H9 (cell line): ENCODE measurements around the gene PIK3C2B. TPM values are rescaled to one million over a fixed set of nuclear protein-coding genes. Genes with fewer than 3 reads are reported as not detected.

ENCODE experiments used
- DNase-seq: peaks from one replicate; pipeline ENCODE4 v3.0.0-alpha.2; 2017
- H2AFZ ChIP-seq: one replicate; pipeline ENCODE4 v1.6.1; 2013; ENCODE audit warnings: mild to moderate bottlenecking, low read length, control low read depth, moderate library complexity
- H2AK5ac ChIP-seq: 2 replicates; pipeline ENCODE4 v1.6.1; 2013; ENCODE audit warnings: low read length, control low read depth, mixed read lengths; ENCODE audit not compliant: insufficient read length
- H2BK120ac ChIP-seq: one replicate; pipeline ENCODE4 v1.6.1; 2013; ENCODE audit warnings: low read depth, mild to moderate bottlenecking, low read length, control low read depth, inconsistent platforms; ENCODE audit not compliant: poor library complexity, severe bottlenecking
- H2BK12ac ChIP-seq: 2 replicates; pipeline ENCODE4 v1.6.1; 2013; ENCODE audit warnings: low read length, control low read depth, mixed read lengths, low read depth; ENCODE audit not compliant: insufficient read length
- H2BK15ac ChIP-seq: 2 replicates; pipeline ENCODE4 v1.6.1; 2013; ENCODE audit warnings: low read depth, low read length, control low read depth
- H2BK20ac ChIP-seq: one replicate; pipeline ENCODE4 v1.6.1; 2013; ENCODE audit warnings: low read depth, mild to moderate bottlenecking, low read length, control low read depth, inconsistent platforms; ENCODE audit not compliant: poor library complexity, severe bottlenecking
- H2BK5ac ChIP-seq: 2 replicates; pipeline ENCODE4 v1.6.1; 2013; ENCODE audit warnings: low read length, control low read depth, mixed read lengths; ENCODE audit not compliant: insufficient read length
- H3K14ac ChIP-seq: 2 replicates; pipeline ENCODE4 v1.6.1; 2013; ENCODE audit warnings: low read length, control low read depth; ENCODE audit not compliant: insufficient read depth
- H3K18ac ChIP-seq: 2 replicates; pipeline ENCODE4 v1.6.1; 2013; ENCODE audit warnings: low read depth, mild to moderate bottlenecking, mixed read lengths, low read length, control low read depth; ENCODE audit not compliant: insufficient read length
- H3K23ac ChIP-seq: 2 replicates; pipeline ENCODE4 v1.6.1; 2013; ENCODE audit warnings: low read length, control low read depth, mixed read lengths, low read depth; ENCODE audit not compliant: insufficient read length
- H3K23me2 ChIP-seq: 2 replicates; pipeline ENCODE4 v1.6.1; 2013; ENCODE audit warnings: low read depth, mild to moderate bottlenecking, mixed read lengths, low read length, control low read depth; ENCODE audit not compliant: insufficient read length, poor library complexity, severe bottlenecking
- H3K27ac ChIP-seq: 2 replicates; pipeline ENCODE4 v1.5.1; 2013; ENCODE audit warnings: low read length, control low read depth, mixed read lengths, low read depth; ENCODE audit not compliant: insufficient read length
- H3K27me3 ChIP-seq: 2 replicates; pipeline ENCODE4 v1.6.1; 2013; ENCODE audit warnings: low read length, control low read depth, inconsistent platforms; ENCODE audit not compliant: insufficient read depth
- H3K4ac ChIP-seq: 2 replicates; pipeline ENCODE4 v1.6.1; 2013; ENCODE audit warnings: low read depth, mild to moderate bottlenecking, control low read depth, inconsistent platforms, low read length, moderate library complexity
- H3K4me1 ChIP-seq: 2 replicates; pipeline ENCODE4 v1.6.1; 2013; ENCODE audit warnings: low read length, control low read depth, inconsistent platforms; ENCODE audit not compliant: insufficient read depth
- H3K4me2 ChIP-seq: 2 replicates; pipeline ENCODE4 v1.6.1; 2013; ENCODE audit warnings: low read length, control low read depth, mixed read lengths; ENCODE audit not compliant: insufficient read length, insufficient read depth
- H3K56ac ChIP-seq: 2 replicates; pipeline ENCODE4 v1.6.1; 2013; ENCODE audit warnings: low read depth, mild to moderate bottlenecking, mixed read lengths, low read length, control low read depth; ENCODE audit not compliant: insufficient read length
- H3K79me1 ChIP-seq: 2 replicates; pipeline ENCODE4 v1.6.1; 2013; ENCODE audit warnings: low read depth, mild to moderate bottlenecking, moderate library complexity, low read length, control low read depth, inconsistent platforms; ENCODE audit not compliant: insufficient read depth, poor library complexity, severe bottlenecking
- H3K79me2 ChIP-seq: 2 replicates; pipeline ENCODE4 v1.6.1; 2013; ENCODE audit warnings: low read length, control low read depth, inconsistent platforms; ENCODE audit not compliant: insufficient read depth
- H3K9ac ChIP-seq: 2 replicates; pipeline ENCODE4 v1.6.1; 2013; ENCODE audit warnings: low read length, control low read depth, mixed read lengths; ENCODE audit not compliant: insufficient read length; ENCODE audit errors: extremely low read depth
- H3K9me3 ChIP-seq: one replicate; pipeline ENCODE4 v1.6.1; 2013; ENCODE audit warnings: low read depth, low read length, inconsistent platforms; ENCODE audit not compliant: control insufficient read depth
- H3T11ph ChIP-seq: one replicate; pipeline ENCODE4 v1.6.1; 2013; ENCODE audit warnings: mild to moderate bottlenecking, low read length, control low read depth, inconsistent platforms
- H4K20me1 ChIP-seq: one replicate; pipeline ENCODE4 v1.6.1; 2013; ENCODE audit not compliant: control insufficient read depth, insufficient read length, insufficient read depth
- H4K5ac ChIP-seq: 2 replicates; pipeline ENCODE4 v1.6.1; 2013; ENCODE audit warnings: low read depth, mild to moderate bottlenecking, mixed read lengths, low read length, control low read depth; ENCODE audit not compliant: insufficient read length
- H4K8ac ChIP-seq: replicated peaks from 2 replicates; pipeline ENCODE4 v1.6.1; 2013; ENCODE audit warnings: low read length, control low read depth, mixed read lengths, low read depth; ENCODE audit not compliant: insufficient read length
- H4K91ac ChIP-seq: 2 replicates; pipeline ENCODE4 v1.6.1; 2013; ENCODE audit warnings: low read depth, mild to moderate bottlenecking, moderate library complexity, mixed read lengths, low read length, control low read depth; ENCODE audit not compliant: insufficient read length
- H3K27ac Mint-ChIP-seq, 3 experiments: 2 replicates in 2 of 3; 3 replicates in 1 of 3; pipeline ENCODE4 v1.8.0; 2020 to 2021; ENCODE audit warnings: mixed read lengths in 3 of 3, mild to moderate bottlenecking in 1 of 3, moderate library complexity in 1 of 3
- H3K27me3 Mint-ChIP-seq: 2 replicates; pipeline ENCODE4 v1.8.0; 2021; ENCODE audit warnings: low read depth, mild to moderate bottlenecking, moderate library complexity, mixed read lengths
- H3K36me3 Mint-ChIP-seq, 3 experiments: 2 replicates in 2 of 3; 3 replicates in 1 of 3; pipeline ENCODE4 v1.8.0; 2020 to 2021; ENCODE audit warnings: low read depth in 3 of 3, mixed read lengths in 3 of 3; ENCODE audit not compliant: insufficient read depth in 1 of 3
- H3K4me1 Mint-ChIP-seq, 2 experiments: 2 replicates each; pipeline ENCODE4 v1.8.0; 2020; ENCODE audit warnings: mixed read lengths in 2 of 2
- H3K4me3 Mint-ChIP-seq, 2 experiments: 2 replicates in 1 of 2; 3 replicates in 1 of 2; pipeline ENCODE4 v1.8.0; 2020 to 2021; ENCODE audit warnings: mild to moderate bottlenecking in 2 of 2, mixed read lengths in 2 of 2, moderate library complexity in 1 of 2
- H3K9me3 Mint-ChIP-seq, 2 experiments: 2 replicates in 1 of 2; 3 replicates in 1 of 2; pipeline ENCODE4 v1.8.0; 2020; ENCODE audit warnings: mild to moderate bottlenecking in 2 of 2, mixed read lengths in 2 of 2, moderate library complexity in 1 of 2
- CTCF ChIP-seq: fragments of 200-600 bp; sonication (generic); conservative IDR thresholded peaks from 3 replicates; pipeline ENCODE4 v1.8.0; 2021; ENCODE audit warnings: antibody characterized with exemption, mild to moderate bottlenecking
- WGBS: extraction: QIAGEN DNeasy Blood & Tissue Kit; methylation state at CpG from one replicate; pipeline ENCODE4 v1.1.7; 2013; ENCODE audit warnings: missing lambda C conversion rate, low lambda C conversion rate, mixed read lengths; ENCODE audit not compliant: insufficient read length; ENCODE audit errors: extremely low coverage; 5-methylcytosine and 5-hydroxymethylcytosine counted together
- total RNA-seq: library from RNA; stranded (reverse); gene quantifications from 2 replicates; pipeline ENCODE4 v1.2.1, GENCODE V29; 2021

Gene PIK3C2B
- total RNA-seq, 1 experiment from 2014 or later: 13.1 TPM

- Histone ChIP-seq H4K91ac (no peak overlapping the region), H3K9me3 (no peaks in the 10 kb centered on the region), H3K4ac (no peak overlapping the region), H2BK5ac (no peak overlapping the region), H3K9ac (no peak overlapping the region), H3K79me1 (no peaks in the 10 kb centered on the region), H3K79me2 (no peaks in the 10 kb centered on the region), H3K18ac (no peak overlapping the region), H3K14ac (no peak overlapping the region), H3K4me2 (no peak overlapping the region), H2AK5ac (no peak overlapping the region), H2AFZ (no peak overlapping the region), H4K5ac (no peak overlapping the region), H2BK15ac (no peak overlapping the region), H2BK20ac (no peak overlapping the region), H4K20me1 (no peaks in the 10 kb centered on the region), H3K27me3 (no peaks in the 10 kb centered on the region), H2BK12ac (no peak overlapping the region), H3K56ac (no peak overlapping the region), H2BK120ac (no peak overlapping the region), H3T11ph (no peak overlapping the region), H3K23me2 (no peaks in the 10 kb centered on the region), H3K23ac (no peak overlapping the region), H3K27ac (no peak overlapping the region), H4K8ac (no peak overlapping the region), H3K4me1 (no peaks in the 10 kb centered on the region)
- TF ChIP-seq CTCF: no peak
- no peaks in the 10 kb centered on the region for H3K27me3 Mint-ChIP-seq
- peaks cover 8 to 9% of the 10 kb centered on the region in 2 experiments; a peak in 3 of 4 replicates for H3K4me1 Mint-ChIP-seq
- H3K9me3 Mint-ChIP-seq: no peaks in the 10 kb centered on the region
- peak overlapping the region in 1 of 3 experiments; percentile 41; a peak in 1 of 7 replicates for H3K27ac Mint-ChIP-seq
- no peak for DNase-seq
- no CpG with 5 or more reads among the region's 2 CpGs for WGBS
- H3K4me3 Mint-ChIP-seq: no peak overlapping the region
- H3K36me3 Mint-ChIP-seq: peaks cover 40 to 83% (median 78%) of the 10 kb centered on the region in 3 experiments; a peak in 6 of 7 replicates
Observed at GRCh38 chr1:204541626-204542025, 47.0 kb upstream of the PIK3C2B start.
